GM20000 (cell line): ENCODE measurements around the gene SLC5A1.
"Not testable (repeated sequence)": the region's sequence is repeated elsewhere in the genome, so short reads cannot be mapped to it uniquely, and the experiment has no call there.

Experiments used
- DNase-seq: peaks from one replicate; pipeline ENCODE4 v3.0.0; 2012; ENCODE audit warnings: low spot score
- CTCF ChIP-seq: IDR thresholded peaks from 2 replicates; pipeline ENCODE4 v1.5.1; 2012; ENCODE audit warnings: mild to moderate bottlenecking, control low read depth; ENCODE audit errors: extremely low read depth, missing control alignments

Gene SLC5A1

DNA sequence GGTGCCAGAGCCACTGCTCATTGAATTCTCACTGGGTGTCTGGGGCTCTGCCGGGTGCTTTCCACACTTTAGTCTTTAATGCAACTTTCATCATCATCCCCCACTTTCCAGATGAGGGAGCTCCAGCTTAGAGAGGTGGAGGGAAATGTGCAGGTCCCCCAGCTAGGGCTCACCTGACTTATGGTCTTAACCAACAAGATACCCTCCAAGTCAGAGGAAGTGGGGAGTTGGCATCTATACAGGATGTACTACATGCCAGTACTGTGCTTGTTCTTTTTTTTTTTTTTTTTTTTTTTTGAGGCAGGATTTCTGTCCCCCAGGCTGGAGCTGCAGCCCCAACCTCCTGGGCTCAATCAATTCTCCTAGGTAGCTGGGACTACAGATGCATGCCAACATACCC, 89.7 kb downstream of the SLC5A1 start:
- no peak for TF ChIP-seq CTCF
- no peak for DNase-seq

- DNase-seq = not testable (repeated sequence)
Measured at GRCh38 chr22:32134796-32135195, 91.7 kb downstream of the SLC5A1 start.

DNA sequence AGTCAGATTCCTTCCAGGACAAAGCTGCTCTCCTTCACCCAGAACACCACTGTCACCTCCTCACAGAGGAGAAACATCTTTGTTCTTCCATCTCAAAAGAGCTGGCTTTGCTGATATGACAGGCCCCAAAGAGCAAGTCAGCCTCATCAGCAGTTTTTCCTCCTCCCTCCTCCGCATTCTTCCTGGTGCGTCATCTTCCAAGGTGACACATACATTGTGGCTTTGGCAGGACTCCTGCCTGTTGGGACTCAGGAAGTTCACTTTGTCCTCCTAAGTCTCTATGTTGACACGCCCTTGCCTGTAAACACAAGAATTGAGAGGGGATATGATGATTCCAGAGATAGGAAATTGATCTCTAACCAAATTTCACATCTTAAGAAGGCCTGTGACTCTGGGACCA, 92.9 kb downstream of the SLC5A1 start:
- DNase-seq = not testable (repeated sequence)

DNA sequence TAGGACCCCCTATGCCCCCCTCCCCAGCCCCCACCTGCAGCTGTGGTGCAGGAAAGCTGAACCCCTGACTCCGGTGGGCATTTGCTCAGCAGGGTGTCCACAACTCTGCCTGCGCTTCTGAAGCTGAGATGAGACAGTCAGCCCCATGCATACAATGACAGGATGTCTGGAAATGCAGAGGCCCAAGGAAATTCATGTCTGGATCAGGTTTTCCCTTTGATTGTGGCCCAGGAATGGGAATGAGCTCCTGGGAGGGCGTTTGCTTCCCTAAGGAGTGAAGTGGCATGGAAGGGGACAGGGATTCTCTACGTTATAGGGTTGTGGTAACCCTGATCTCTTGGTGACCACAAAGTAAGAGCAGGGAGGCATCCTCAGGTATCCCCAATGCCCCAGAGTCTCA, 93.8 kb downstream of the SLC5A1 start:
- not testable (repeated sequence) for DNase-seq

DNA sequence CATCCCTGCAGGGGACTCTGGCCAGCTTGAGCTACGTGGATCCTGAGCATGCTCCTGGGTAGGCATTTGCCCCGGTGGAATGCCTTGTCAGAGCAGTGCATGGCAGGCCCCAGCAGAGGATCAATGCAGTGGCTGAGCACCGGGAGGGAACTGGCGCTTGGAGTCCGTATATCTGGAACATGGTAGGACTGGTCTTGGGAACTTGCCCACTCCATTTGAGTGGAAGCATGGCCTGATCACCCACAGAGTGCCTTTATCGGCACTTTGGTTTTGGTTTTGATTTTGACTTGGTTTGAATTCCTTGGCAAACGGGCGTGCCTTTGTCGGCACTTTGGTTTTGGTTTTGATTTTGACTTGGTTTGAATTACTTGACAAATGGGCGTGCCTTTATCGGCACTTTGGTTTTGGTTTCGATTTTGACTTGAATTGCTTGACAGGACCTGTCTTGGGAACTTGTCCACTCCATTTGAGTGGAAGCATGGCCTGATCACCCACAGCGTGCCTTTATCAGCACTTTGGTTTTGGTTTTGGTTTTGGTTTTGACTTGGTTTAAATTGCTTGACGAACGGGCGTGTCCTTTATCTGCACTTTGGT, 94.8 kb downstream of the SLC5A1 start:
- peak; percentile 40 for DNase-seq

DNA sequence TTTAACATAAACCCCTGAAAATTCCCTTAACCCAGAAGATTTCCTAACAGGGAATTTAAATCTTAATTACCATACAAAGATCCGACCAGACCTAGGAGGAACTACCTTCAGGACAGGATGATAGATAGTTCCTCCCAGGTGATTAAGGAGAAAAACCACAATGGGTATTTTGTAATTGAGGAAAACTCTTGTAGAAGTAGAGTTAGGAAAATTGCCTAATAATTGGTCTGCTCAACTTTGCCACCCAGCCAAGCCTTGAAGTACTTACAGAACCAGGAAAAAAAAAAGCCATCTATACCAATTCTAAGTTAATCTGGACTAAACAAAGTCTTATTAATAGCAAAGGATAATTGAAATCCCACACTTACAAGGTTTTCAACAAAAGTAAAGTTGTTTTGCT, 95.5 kb downstream of the SLC5A1 start:
- DNase-seq = not testable (repeated sequence)

DNA sequence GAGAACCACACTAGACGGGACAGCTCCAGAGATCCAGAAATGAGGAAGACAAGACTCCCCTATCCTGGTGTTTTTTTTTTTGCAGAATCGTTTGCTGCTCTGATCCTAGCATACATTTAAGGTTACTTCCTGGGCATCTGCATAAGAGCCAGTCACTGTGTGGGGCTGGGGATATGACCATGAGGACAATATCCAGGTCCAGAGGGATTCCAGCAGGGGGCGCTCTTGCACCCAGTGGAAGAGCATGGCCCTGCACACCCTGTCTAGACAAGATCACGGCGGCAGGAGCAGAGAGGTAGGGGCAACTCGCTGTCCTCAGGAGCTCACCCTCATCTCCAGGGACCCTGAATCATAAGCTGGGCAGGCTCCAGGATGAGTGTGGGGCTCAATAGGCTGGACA, 97.6 kb downstream of the SLC5A1 start:
- not testable (repeated sequence) for DNase-seq

- DNase-seq = no peak
Measured at GRCh38 chr22:32142600-32142999, 99.5 kb downstream of the SLC5A1 start.

DNA sequence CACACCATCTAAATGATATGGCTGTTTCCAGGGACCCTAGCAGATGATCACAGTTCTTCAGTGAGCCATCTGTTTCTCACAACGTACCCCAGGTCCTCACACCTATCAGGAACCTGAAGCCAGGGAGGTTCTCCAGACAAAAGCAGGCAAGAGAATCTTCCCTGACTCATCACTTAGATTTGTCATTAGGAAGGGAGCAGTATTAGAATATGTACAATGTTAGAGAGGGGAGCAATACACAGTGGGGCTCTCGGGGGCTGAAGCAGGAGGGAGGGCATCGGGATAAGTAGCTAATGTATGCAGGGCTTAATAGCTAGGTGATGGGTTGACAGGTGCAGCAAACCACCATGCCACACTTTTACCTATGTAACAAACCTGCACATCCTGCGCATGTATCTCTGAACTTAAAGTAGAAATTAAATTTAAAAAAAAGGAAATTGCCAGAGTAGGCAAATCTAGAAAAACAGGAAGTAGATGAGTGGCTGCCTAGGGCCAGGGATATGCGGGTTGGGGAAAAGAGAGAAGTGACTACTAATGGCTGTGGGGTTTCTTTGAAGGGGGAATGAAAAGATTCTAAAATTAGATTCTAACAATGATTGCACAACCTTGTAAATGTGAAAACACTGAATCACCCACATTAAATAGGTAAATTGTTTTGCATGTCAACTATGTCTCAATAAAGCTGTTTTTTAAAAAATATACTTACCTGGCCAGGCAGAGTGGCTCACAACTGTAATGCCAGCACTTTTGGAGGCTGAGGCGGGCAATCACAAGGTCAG, 101.6 kb downstream of the SLC5A1 start:
- DNase-seq = no peak
- no peak for TF ChIP-seq CTCF

More at GRCh38 chr22:32142600-32142999, 99.5 kb downstream of the SLC5A1 start:
- TF ChIP-seq CTCF = no peak

DNA sequence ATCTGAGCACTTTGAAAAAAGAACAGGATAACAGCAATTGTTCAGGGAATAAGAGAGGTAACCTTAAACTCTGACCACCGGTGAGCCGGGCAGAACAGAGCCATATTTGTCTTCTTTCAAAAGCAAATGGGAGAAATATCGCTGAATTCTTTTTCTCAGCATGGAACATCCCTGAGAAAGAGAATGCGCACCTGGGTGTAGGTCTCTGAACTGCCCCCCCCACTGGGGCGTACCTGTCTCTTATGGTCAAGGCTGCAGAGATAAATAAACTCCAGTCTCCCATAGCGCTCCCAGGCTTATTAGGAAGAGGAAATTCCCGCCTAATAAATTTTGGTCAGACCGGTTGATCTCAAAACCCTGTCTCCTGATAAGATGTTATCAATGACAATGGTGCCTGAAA, 104.1 kb downstream of the SLC5A1 start:
- DNase-seq = not testable (repeated sequence)

GRCh38 chr22:32148372-32148771, 105.3 kb downstream of the SLC5A1 start:
- DNase-seq = not testable (repeated sequence)

- DNase-seq = not testable (repeated sequence)
Measured at GRCh38 chr22:32150647-32151046, 107.6 kb downstream of the SLC5A1 start.

- DNase-seq = not testable (repeated sequence)
Measured at GRCh38 chr22:32151641-32152040, 108.6 kb downstream of the SLC5A1 start.

DNA sequence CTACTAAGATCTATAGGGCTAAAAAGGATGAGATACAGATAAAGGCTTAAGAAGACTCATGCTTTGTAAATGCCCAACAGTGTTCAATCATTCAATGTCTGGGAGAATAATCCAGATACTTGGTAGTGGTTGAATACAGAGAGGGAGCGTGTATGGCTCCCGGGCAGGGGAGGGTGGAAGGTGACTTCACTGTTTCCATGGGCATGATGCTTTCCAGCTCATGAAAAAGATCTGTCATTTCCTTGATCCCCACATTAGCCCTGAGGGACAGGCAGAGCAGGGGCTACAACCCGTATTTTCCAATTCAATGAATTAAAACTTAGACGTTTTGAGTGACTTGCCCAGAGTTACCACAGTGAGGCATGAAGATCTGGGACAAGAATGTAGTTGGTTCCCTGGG, 111.7 kb downstream of the SLC5A1 start:
- DNase-seq = not testable (repeated sequence)

GRCh38 chr22:32157632-32158031, 114.6 kb downstream of the SLC5A1 start:
- not testable (repeated sequence) for DNase-seq
